Neuronal stem cell (in vitro differentiated cells): ENCODE measurements around the gene YLPM1.

Source experiments
- DNase-seq: peaks from one replicate; pipeline ENCODE4 v3.0.0-alpha.2; 2013; ENCODE audit warnings: low spot score
- H2AFZ ChIP-seq: one replicate; pipeline ENCODE4 v1.6.1; 2013; ENCODE audit warnings: mild to moderate bottlenecking, low read length, inconsistent platforms
- H2AK5ac ChIP-seq: 2 replicates; pipeline ENCODE4 v1.6.1; 2013; ENCODE audit warnings: low read depth, mild to moderate bottlenecking, inconsistent platforms, low read length, moderate library complexity, mixed read lengths
- H2BK120ac ChIP-seq: 2 replicates; pipeline ENCODE4 v1.6.1; 2013; ENCODE audit warnings: low read depth, mild to moderate bottlenecking, inconsistent platforms, low read length, moderate library complexity, mixed read lengths
- H2BK12ac ChIP-seq: one replicate; pipeline ENCODE4 v1.6.1; 2013; ENCODE audit warnings: low read length, inconsistent platforms
- H2BK15ac ChIP-seq: 2 replicates; pipeline ENCODE4 v1.6.1; 2013; ENCODE audit warnings: mild to moderate bottlenecking, low read length, inconsistent platforms, mixed read lengths
- H2BK5ac ChIP-seq: one replicate; pipeline ENCODE4 v1.6.1; 2013; ENCODE audit warnings: inconsistent platforms, mild to moderate bottlenecking, low read length, moderate library complexity
- H3K14ac ChIP-seq: one replicate; pipeline ENCODE4 v1.6.1; 2013; ENCODE audit warnings: low read length, inconsistent platforms
- H3K18ac ChIP-seq: 2 replicates; pipeline ENCODE4 v1.6.1; 2013; ENCODE audit warnings: low read length, inconsistent platforms
- H3K23ac ChIP-seq: 2 replicates; pipeline ENCODE4 v1.6.1; 2013; ENCODE audit warnings: low read depth, mild to moderate bottlenecking, mixed read lengths, low read length, inconsistent platforms; ENCODE audit not compliant: poor library complexity
- H3K27ac ChIP-seq: replicated peaks from 3 replicates; pipeline ENCODE4 v1.5.1; 2013; ENCODE audit warnings: low read length, inconsistent platforms
- H3K27me3 ChIP-seq, 3 experiments: 2 replicates each; pipeline ENCODE4 v1.6.1; 2013; ENCODE audit warnings: low read length in 3 of 3, mild to moderate bottlenecking in 2 of 3, inconsistent platforms in 1 of 3, low read depth in 1 of 3, mixed read lengths in 1 of 3, moderate library complexity in 1 of 3; ENCODE audit not compliant: control insufficient read depth in 3 of 3, insufficient read depth in 3 of 3
- H3K36me3 ChIP-seq, 2 donors: replicated peaks in 1 of 2; 2 replicates each; pipeline ENCODE4 v1.6.1; 2013; ENCODE audit warnings: low read length in 2 of 2; ENCODE audit not compliant: control insufficient read depth in 2 of 2, insufficient read depth in 2 of 2
- H3K4ac ChIP-seq: 2 replicates; pipeline ENCODE4 v1.6.1; 2013; ENCODE audit warnings: inconsistent platforms, mild to moderate bottlenecking, low read length, moderate library complexity
- H3K4me1 ChIP-seq, 2 donors: 1 replicate in 1 of 2; 2 replicates in 1 of 2; pipeline ENCODE4 v1.6.1; 2013; ENCODE audit warnings: low read length in 2 of 2, low read depth in 1 of 2; ENCODE audit not compliant: control insufficient read depth in 2 of 2, insufficient read depth in 1 of 2
- H3K4me2 ChIP-seq: one replicate; pipeline ENCODE4 v1.6.1; 2013; ENCODE audit warnings: mild to moderate bottlenecking, low read length, inconsistent platforms; ENCODE audit not compliant: insufficient read depth, poor library complexity, severe bottlenecking
- H3K4me3 ChIP-seq, 2 donors: 2 replicates each; pipeline ENCODE4 v1.5.1; 2013; ENCODE audit warnings: low read length in 2 of 2, mild to moderate bottlenecking in 2 of 2, inconsistent platforms in 1 of 2, moderate library complexity in 1 of 2
- H3K79me1 ChIP-seq: one replicate; pipeline ENCODE4 v1.6.1; 2013; ENCODE audit warnings: low read depth, mild to moderate bottlenecking, inconsistent platforms, low read length, moderate library complexity
- H3K9ac ChIP-seq: one replicate; pipeline ENCODE4 v1.6.1; 2013; ENCODE audit warnings: mild to moderate bottlenecking, low read depth, low read length, inconsistent platforms; ENCODE audit not compliant: poor library complexity
- H3K9me3 ChIP-seq, 2 donors: replicated peaks in 1 of 2; 2 replicates each; pipeline versions ENCODE3 to v1.6.1; 2013; ENCODE audit warnings: low read length in 2 of 2, mild to moderate bottlenecking in 2 of 2, inconsistent platforms in 1 of 2, low read depth in 1 of 2, mixed read lengths in 1 of 2, moderate library complexity in 1 of 2; ENCODE audit not compliant: control insufficient read depth in 2 of 2, insufficient read depth in 1 of 2
- H4K8ac ChIP-seq: one replicate; pipeline ENCODE4 v1.6.1; 2013; ENCODE audit warnings: low read depth, mild to moderate bottlenecking, inconsistent platforms, low read length, moderate library complexity
- H4K91ac ChIP-seq: one replicate; pipeline ENCODE4 v1.6.1; 2013; ENCODE audit warnings: low read length, low read depth, mild to moderate bottlenecking, inconsistent platforms; ENCODE audit not compliant: poor library complexity
- WGBS, 2 donors: extraction: QIAGEN DNeasy Blood & Tissue Kit; methylation state at CpG; one replicate each; pipeline ENCODE4 v1.1.7; 2013; ENCODE audit warnings: missing lambda C conversion rate in 2 of 2, mixed read lengths in 1 of 2; ENCODE audit not compliant: insufficient read length in 2 of 2, insufficient replicate concordance in 1 of 2; ENCODE audit errors: extremely low coverage in 2 of 2; 5-methylcytosine and 5-hydroxymethylcytosine counted together

Gene YLPM1

GRCh38 chr14:74841230-74842207 is 78.4 kb downstream of the YLPM1 start:
- H4K91ac ChIP-seq, result no peak overlapping the region
- peaks cover 4 to 35% of the 10 kb centered on the region in 2 donors for H3K36me3 ChIP-seq
- H3K4me1 ChIP-seq, result peaks cover 0 to 1% of the 10 kb centered on the region in 2 donors
- no peaks in the 10 kb centered on the region for H3K9me3 ChIP-seq
- no peaks in the 10 kb centered on the region for H3K79me1 ChIP-seq
- no peak overlapping the region for H2BK120ac ChIP-seq
- no CpG with 5 or more reads among the region's 4 CpGs for WGBS, 2 donors
- no peak overlapping the region for H2AFZ ChIP-seq
- H3K27me3 ChIP-seq, result no peaks in the 10 kb centered on the region
- H3K4me2 ChIP-seq, result no peak overlapping the region
- H2BK12ac ChIP-seq, result no peak overlapping the region
- H3K4me3 ChIP-seq, result no peak overlapping the region
- no peak overlapping the region for H3K9ac ChIP-seq
- DNase-seq, result no peak
- H3K4ac ChIP-seq, result no peak overlapping the region
- no peak overlapping the region for H3K27ac ChIP-seq
- no peak overlapping the region for H3K14ac ChIP-seq
- no peak overlapping the region for H2BK15ac ChIP-seq
- H3K23ac ChIP-seq, result no peak overlapping the region
- H2BK5ac ChIP-seq, result no peak overlapping the region
- no peak overlapping the region for H3K18ac ChIP-seq
- H4K8ac ChIP-seq, result no peak overlapping the region
- H2AK5ac ChIP-seq, result no peak overlapping the region

GRCh38 chr14:74843653-74844052 is 80.5 kb downstream of the YLPM1 start:
- Histone ChIP-seq H3K4me2 (no peak overlapping the region), H3K4ac (no peak overlapping the region), H3K27me3 (no peaks in the 10 kb centered on the region), H4K8ac (no peak overlapping the region), H3K36me3 (peaks cover 4 to 21% of the 10 kb centered on the region in 2 donors), H3K14ac (no peak overlapping the region), H3K18ac (no peak overlapping the region), H2BK12ac (no peak overlapping the region), H3K27ac (no peak overlapping the region), H3K4me3 (no peak overlapping the region), H3K79me1 (no peaks in the 10 kb centered on the region), H2AFZ (no peak overlapping the region), H2BK120ac (no peak overlapping the region), H3K9ac (no peak overlapping the region), H2BK15ac (no peak overlapping the region), H3K9me3 (no peaks in the 10 kb centered on the region), H2BK5ac (no peak overlapping the region), H4K91ac (no peak overlapping the region), H3K23ac (no peak overlapping the region), H3K4me1 (peaks cover 0 to 1% of the 10 kb centered on the region in 2 donors), H2AK5ac (no peak overlapping the region)
- DNase-seq, result no peak

GRCh38 chr14:74846168-74846567 is 83.1 kb downstream of the YLPM1 start:
- Histone ChIP-seq H2AFZ (no peak overlapping the region), H3K4me2 (no peak overlapping the region), H3K27ac (no peak overlapping the region), H3K14ac (no peak overlapping the region), H3K27me3 (no peaks in the 10 kb centered on the region), H2BK12ac (no peak overlapping the region), H4K91ac (no peak overlapping the region), H3K36me3 (peaks cover 0 to 2% of the 10 kb centered on the region in 2 donors), H3K9ac (no peak overlapping the region), H4K8ac (no peak overlapping the region), H2BK15ac (no peak overlapping the region), H3K79me1 (no peaks in the 10 kb centered on the region), H3K4ac (no peak overlapping the region), H3K4me3 (no peak overlapping the region), H2AK5ac (no peak overlapping the region), H3K18ac (no peak overlapping the region), H2BK120ac (no peak overlapping the region), H3K23ac (no peak overlapping the region), H2BK5ac (no peak overlapping the region), H3K9me3 (no peaks in the 10 kb centered on the region), H3K4me1 (peaks cover 0 to 1% of the 10 kb centered on the region in 2 donors)
- no peak for DNase-seq
- WGBS, 2 donors, result no CpG with 5 or more reads among the region's 3 CpGs

DNA sequence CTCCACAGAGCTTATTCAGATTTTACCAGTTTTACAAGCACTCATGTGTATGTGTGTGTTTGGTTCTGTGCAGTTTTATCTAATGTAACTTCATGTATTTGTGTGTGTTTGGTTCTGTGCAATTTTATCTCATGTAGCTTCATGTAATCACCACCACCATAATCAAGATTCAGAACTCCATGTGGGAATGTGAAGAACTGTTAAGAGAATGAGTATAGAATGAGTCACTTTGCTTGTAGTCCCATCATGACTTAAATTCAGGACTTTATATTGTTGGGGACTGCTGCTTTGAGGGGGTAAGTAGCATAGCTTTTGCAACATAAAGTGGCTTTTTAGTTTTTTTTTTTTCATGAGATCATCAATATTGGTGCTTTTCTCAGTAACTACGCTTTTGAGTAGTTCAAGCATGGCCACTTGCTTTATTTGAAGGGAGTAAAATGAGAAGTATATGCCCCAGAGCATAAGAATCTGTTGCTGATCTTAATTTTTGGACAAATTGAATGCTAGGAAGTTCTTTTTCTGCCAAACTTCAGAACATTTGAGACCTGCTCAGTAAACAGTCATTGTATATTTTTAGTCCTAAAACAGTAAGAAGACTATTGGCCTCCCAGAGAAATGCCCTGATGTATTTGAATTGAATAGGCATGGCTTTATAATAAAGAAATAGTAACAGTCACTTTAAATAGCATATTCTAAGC is 84.0 kb downstream of the YLPM1 start:
- no peak overlapping the region for H2AK5ac ChIP-seq
- H3K79me1 ChIP-seq, result no peaks in the 10 kb centered on the region
- no peak overlapping the region for H3K4me3 ChIP-seq
- H2AFZ ChIP-seq, result no peak overlapping the region
- H2BK12ac ChIP-seq, result no peak overlapping the region
- no peak overlapping the region for H4K8ac ChIP-seq
- no peak overlapping the region for H3K18ac ChIP-seq
- no peak overlapping the region for H3K14ac ChIP-seq
- no peaks in the 10 kb centered on the region for H3K27me3 ChIP-seq
- no peak overlapping the region for H4K91ac ChIP-seq
- H3K23ac ChIP-seq, result no peak overlapping the region
- no peak for DNase-seq
- no peak overlapping the region for H2BK120ac ChIP-seq
- WGBS, 2 donors, result no CpG with 5 or more reads among the region's 1 CpG
- no peak overlapping the region for H3K4me2 ChIP-seq
- peaks cover 0 to 1% of the 10 kb centered on the region in 2 donors for H3K4me1 ChIP-seq
- H2BK15ac ChIP-seq, result no peak overlapping the region
- no peaks in the 10 kb centered on the region for H3K9me3 ChIP-seq
- no peak overlapping the region for H3K27ac ChIP-seq
- no peak overlapping the region for H2BK5ac ChIP-seq
- H3K4ac ChIP-seq, result no peak overlapping the region
- no peak overlapping the region for H3K9ac ChIP-seq
- no peaks in the 10 kb centered on the region for H3K36me3 ChIP-seq
